ENCODE measurements around the gene CLOCK. TPM values are rescaled to one million over a fixed set of nuclear protein-coding genes. Genes with fewer than 3 reads are reported as not detected.
A peak's percentile ranks its signal among the peaks of the same experiment; 100 is the strongest.

The CLOCK gene
- total RNA-seq, 1 donor from 2014 or later: 20.4 TPM

GRCh38 chr4:55395529-55396307, 151.0 kb downstream of the CLOCK start, which contains the start of gene TMEM165:
Gene TMEM165, plus strand, starts transcription at chr4:55395957. Its CDS starts 233 bp downstream, at chr4:55396190.
- TF ChIP-seq CTCF (IDR thresholded peaks at IDR 0.05): no peak
- DNase-seq (ENCODE audit: extremely low spot score, unreplicated experiment): peak; percentile 95
- H3K4me3 Mint-ChIP-seq (ENCODE audit: unreplicated experiment): peak within 1 kb of the TSS; percentile 96
- peaks cover 37% of the 10 kb centered on the region for H3K4me1 Mint-ChIP-seq (ENCODE audit: unreplicated experiment)
- peaks cover 10% of the 10 kb centered on the region for H3K36me3 Mint-ChIP-seq (ENCODE audit: unreplicated experiment)
- no peaks in the 10 kb centered on the region for H3K9me3 Mint-ChIP-seq (ENCODE audit: unreplicated experiment)
- H3K27ac Mint-ChIP-seq (ENCODE audit: unreplicated experiment): peak within 1 kb of the TSS; percentile 98
- H3K27me3 Mint-ChIP-seq (ENCODE audit: unreplicated experiment): no peaks in the 10 kb centered on the region

DNA sequence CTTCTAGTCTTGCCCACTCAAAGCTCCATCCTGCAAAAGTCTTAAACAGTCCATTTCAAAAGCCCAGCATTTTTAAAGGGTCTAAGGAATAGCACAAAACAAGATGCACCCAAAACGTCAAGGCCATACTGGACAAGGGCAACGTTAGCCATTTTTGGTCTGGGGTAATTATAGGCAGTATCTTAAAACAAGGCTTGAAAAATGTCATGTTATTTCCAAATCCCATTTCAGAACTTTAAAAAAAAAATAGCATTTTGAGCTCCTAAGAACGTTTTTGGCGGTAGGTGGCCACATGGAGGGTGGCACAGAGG, 151.5 kb downstream of the CLOCK start:
- Mint-ChIP-seq H3K36me3 (ENCODE audit: unreplicated experiment) (peaks cover 6% of the 10 kb centered on the region), H3K4me1 (ENCODE audit: unreplicated experiment) (peaks cover 33% of the 10 kb centered on the region), H3K27me3 (ENCODE audit: unreplicated experiment) (no peaks in the 10 kb centered on the region), H3K27ac (ENCODE audit: unreplicated experiment) (peak overlapping the region; percentile 98), H3K9me3 (ENCODE audit: unreplicated experiment) (no peaks in the 10 kb centered on the region), H3K4me3 (ENCODE audit: unreplicated experiment) (peak overlapping the region; percentile 95)
- no peak for DNase-seq (ENCODE audit: extremely low spot score, unreplicated experiment)
- no peak for TF ChIP-seq CTCF (IDR thresholded peaks at IDR 0.05)

DNA sequence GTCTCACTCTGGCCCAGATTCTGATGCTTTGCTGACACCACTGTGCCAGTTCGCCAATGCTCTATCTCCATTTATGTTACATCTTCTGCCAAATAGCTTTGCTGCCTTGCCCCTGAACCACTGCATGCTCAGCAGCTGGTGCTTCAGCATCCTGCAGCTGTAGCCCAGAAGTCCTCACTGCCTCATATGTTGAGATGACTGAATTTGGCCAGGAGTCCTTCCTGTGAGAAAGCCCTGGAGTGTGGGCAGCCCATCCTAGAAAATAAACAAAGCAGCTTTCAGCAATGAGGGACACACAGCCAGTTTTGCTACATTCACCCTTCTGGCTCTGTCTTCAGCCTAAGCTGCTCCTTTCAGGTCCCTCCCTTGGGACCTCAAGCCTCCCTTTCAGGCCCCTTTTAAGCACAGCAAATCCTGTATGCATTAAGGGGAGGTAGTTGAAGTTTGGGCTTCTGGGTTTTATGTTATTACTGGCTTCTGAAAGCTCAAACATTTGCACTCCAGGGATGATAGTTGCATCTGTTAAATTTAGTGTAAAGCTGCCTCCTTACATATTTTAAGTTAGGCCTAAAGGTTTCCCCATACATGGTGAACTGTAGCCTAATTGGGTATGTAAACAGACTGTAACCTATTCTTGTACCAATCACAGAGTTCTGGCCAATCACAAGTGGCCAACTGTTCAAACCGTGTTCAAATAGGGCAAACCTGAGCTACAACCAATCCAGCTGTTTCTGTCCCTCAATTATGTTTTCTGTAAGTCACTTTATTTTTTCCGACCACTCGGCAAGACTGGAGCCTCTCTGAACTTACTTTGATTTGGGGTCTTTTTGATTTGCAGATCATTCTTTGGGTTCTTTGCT, 153.0 kb downstream of the CLOCK start:
- Mint-ChIP-seq H3K27ac (ENCODE audit: unreplicated experiment) (no peak overlapping the region), H3K27me3 (ENCODE audit: unreplicated experiment) (no peaks in the 10 kb centered on the region), H3K4me1 (ENCODE audit: unreplicated experiment) (peaks cover 25% of the 10 kb centered on the region), H3K4me3 (ENCODE audit: unreplicated experiment) (no peak overlapping the region), H3K9me3 (ENCODE audit: unreplicated experiment) (no peaks in the 10 kb centered on the region), H3K36me3 (ENCODE audit: unreplicated experiment) (peaks cover 3% of the 10 kb centered on the region)
- TF ChIP-seq CTCF (IDR thresholded peaks at IDR 0.05): no peak
- no peak for DNase-seq (ENCODE audit: extremely low spot score, unreplicated experiment)

DNA sequence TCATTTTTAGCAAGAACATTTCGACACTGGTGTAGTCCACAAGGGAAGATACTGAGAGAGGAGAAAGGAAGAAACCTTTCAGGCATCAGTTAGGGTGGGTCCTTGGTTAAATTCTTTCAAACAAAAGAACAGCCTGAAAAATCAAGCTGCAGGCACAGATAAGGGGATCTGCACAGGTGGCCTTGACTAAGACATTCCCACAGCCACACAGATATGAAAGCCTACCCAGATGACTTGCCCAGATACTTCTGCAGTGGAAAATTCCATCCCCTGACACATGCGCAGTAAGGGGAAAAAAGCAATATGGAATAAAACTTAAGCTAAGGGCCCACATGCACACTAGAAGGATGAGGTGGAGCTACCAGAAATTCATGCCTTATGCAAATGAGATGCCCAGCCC, 159.9 kb downstream of the CLOCK start:
- Mint-ChIP-seq H3K36me3 (ENCODE audit: unreplicated experiment) (no peaks in the 10 kb centered on the region), H3K27me3 (ENCODE audit: unreplicated experiment) (no peaks in the 10 kb centered on the region), H3K4me1 (ENCODE audit: unreplicated experiment) (no peaks in the 10 kb centered on the region), H3K4me3 (ENCODE audit: unreplicated experiment) (no peak overlapping the region), H3K9me3 (ENCODE audit: unreplicated experiment) (no peaks in the 10 kb centered on the region), H3K27ac (ENCODE audit: unreplicated experiment) (no peak overlapping the region)
- TF ChIP-seq CTCF (IDR thresholded peaks at IDR 0.05): no peak
- DNase-seq (ENCODE audit: extremely low spot score, unreplicated experiment): peak; percentile 15

- DNase-seq (ENCODE audit: extremely low spot score, unreplicated experiment): no peak
- Mint-ChIP-seq H3K27ac (ENCODE audit: unreplicated experiment) (no peak overlapping the region), H3K9me3 (ENCODE audit: unreplicated experiment) (no peaks in the 10 kb centered on the region), H3K4me1 (ENCODE audit: unreplicated experiment) (no peaks in the 10 kb centered on the region), H3K27me3 (ENCODE audit: unreplicated experiment) (no peaks in the 10 kb centered on the region), H3K4me3 (ENCODE audit: unreplicated experiment) (no peak overlapping the region), H3K36me3 (ENCODE audit: unreplicated experiment) (no peaks in the 10 kb centered on the region)
- TF ChIP-seq CTCF (IDR thresholded peaks at IDR 0.05): no peak
These were observed 160.6 kb downstream of the CLOCK start for GRCh38 chr4:55386073-55386472.
